ENCODE data around the gene LRRC61. TPM values are rescaled to one million over a fixed set of nuclear protein-coding genes. Genes with fewer than 3 reads are reported as not detected.
"Not testable (repeated sequence)": the region's sequence is repeated elsewhere in the genome, so short reads cannot be mapped to it uniquely, and the experiment has no call there.

Gene LRRC61
- total RNA-seq, 6 experiments from 2014 or later, result 13.0 to 33.0 (median 19.1) TPM

- 95% methylated on average over 3 of the region's 4 CpGs for WGBS (ENCODE audit: insufficient coverage, low coverage, low lambda C conversion rate, missing lambda C conversion rate)
- intact Hi-C loops (cut with DNase I), result no loop called here
- Histone ChIP-seq H3K4me3 (no peak overlapping the region), H3K27ac (no peak overlapping the region), H3K36me3 (no peaks in the 10 kb centered on the region), H3K9me3 (no peaks in the 10 kb centered on the region), H3K27me3 (no peaks in the 10 kb centered on the region), H3K4me1 (peaks cover 0 to 11% (median 4%) of the 10 kb centered on the region in 4 donors)
- no peak for ATAC-seq
- no peak for DNase-seq
- TF ChIP-seq POLR2A (IDR thresholded peaks at IDR 0.05) (no peak), CTCF (IDR thresholded peaks at IDR 0.05) (no peak)
Measured at GRCh38 chr7:150311146-150311545, 12.0 kb upstream of the LRRC61 start.

GRCh38 chr7:150311711-150312110 is 11.4 kb upstream of the LRRC61 start:
- no peak for ATAC-seq

GRCh38 chr7:150312649-150313366 is 10.3 kb upstream of the LRRC61 start:
- H3K4me3 ChIP-seq; H3K36me3 ChIP-seq; H3K27me3 ChIP-seq; H3K27ac ChIP-seq; intact Hi-C loops (cut with DNase I); DNase-seq; ATAC-seq; H3K9me3 ChIP-seq: not testable (repeated sequence)
- H3K4me1 ChIP-seq, result peaks cover 0 to 18% (median 6%) of the 10 kb centered on the region in 4 donors
- 87% methylated on average over 7 of the region's 7 CpGs for WGBS (ENCODE audit: insufficient coverage, low coverage, low lambda C conversion rate, missing lambda C conversion rate)

More at GRCh38 chr7:150311711-150312110, 11.4 kb upstream of the LRRC61 start:
- Histone ChIP-seq H3K27ac (no peak overlapping the region), H3K36me3 (no peaks in the 10 kb centered on the region), H3K9me3 (no peaks in the 10 kb centered on the region), H3K27me3 (no peaks in the 10 kb centered on the region), H3K4me3 (no peak overlapping the region), H3K4me1 (peaks cover 0 to 11% (median 5%) of the 10 kb centered on the region in 4 donors)
- intact Hi-C loops (cut with DNase I), result no loop called here
- WGBS (ENCODE audit: insufficient coverage, low coverage, low lambda C conversion rate, missing lambda C conversion rate), result 83% methylated on average over 5 of the region's 5 CpGs
- DNase-seq, result no peak
- TF ChIP-seq POLR2A (IDR thresholded peaks at IDR 0.05) (no peak), CTCF (IDR thresholded peaks at IDR 0.05) (no peak)

GRCh38 chr7:150313367-150313809 is 9.8 kb upstream of the LRRC61 start:
- no peak overlapping the region for H3K27ac ChIP-seq
- peaks cover 0 to 18% (median 6%) of the 10 kb centered on the region in 4 donors for H3K4me1 ChIP-seq
- ATAC-seq (no peak), DNase-seq (no peak)
- no peaks in the 10 kb centered on the region for H3K9me3 ChIP-seq
- TF ChIP-seq CTCF (IDR thresholded peaks at IDR 0.05) (no peak), POLR2A (IDR thresholded peaks at IDR 0.05) (no peak)
- H3K27me3 ChIP-seq, result no peaks in the 10 kb centered on the region
- no peaks in the 10 kb centered on the region for H3K36me3 ChIP-seq
- WGBS (ENCODE audit: insufficient coverage, low coverage, low lambda C conversion rate, missing lambda C conversion rate), result 82% methylated on average over 2 of the region's 3 CpGs
- no peak overlapping the region for H3K4me3 ChIP-seq
- intact Hi-C loops (cut with DNase I), result no loop called here

- DNase-seq (no peak), ATAC-seq (no peak)
- H3K27ac ChIP-seq, result no peak overlapping the region
- H3K4me3 ChIP-seq, result no peak overlapping the region
- H3K27me3 ChIP-seq, result no peaks in the 10 kb centered on the region
- H3K9me3 ChIP-seq, result no peaks in the 10 kb centered on the region
- 93% methylated on average over 3 of the region's 6 CpGs for WGBS (ENCODE audit: insufficient coverage, low coverage, low lambda C conversion rate, missing lambda C conversion rate)
- peaks cover 0 to 2% (median 0%) of the 10 kb centered on the region in 4 donors for H3K36me3 ChIP-seq
- H3K4me1 ChIP-seq, result peaks cover 0 to 20% (median 6%) of the 10 kb centered on the region in 4 donors
- intact Hi-C loops (cut with DNase I), result no loop called here
- TF ChIP-seq CTCF (IDR thresholded peaks at IDR 0.05) (no peak), POLR2A (IDR thresholded peaks at IDR 0.05) (no peak)
Measured at GRCh38 chr7:150313870-150314269, 9.3 kb upstream of the LRRC61 start.
